Neural crest cell (in vitro differentiated cells): Measurements from ENCODE around the gene KIF2B. TPM values are rescaled to one million over a fixed set of nuclear protein-coding genes. Genes with fewer than 3 reads are reported as not detected.
"Not testable (repeated sequence)": the region's sequence is repeated elsewhere in the genome, so short reads cannot be mapped to it uniquely, and the experiment has no call there.

ENCODE experiments used
- DNase-seq: peaks from one replicate; pipeline ENCODE4 v3.0.0; 2021; ENCODE audit warnings: low read depth, mixed read lengths, low spot score
- H3K27ac Mint-ChIP-seq: one replicate; pipeline ENCODE4 v1.8.0; 2021; ENCODE audit warnings: mild to moderate bottlenecking, mixed read lengths; ENCODE audit not compliant: unreplicated experiment
- H3K27me3 Mint-ChIP-seq: 2 replicates; pipeline ENCODE4 v1.8.0; 2021; ENCODE audit warnings: low read depth, mild to moderate bottlenecking, mixed read lengths
- H3K36me3 Mint-ChIP-seq: 2 replicates; pipeline ENCODE4 v1.8.0; 2021; ENCODE audit warnings: low read depth, mild to moderate bottlenecking, mixed read lengths
- H3K4me1 Mint-ChIP-seq: 2 replicates; pipeline ENCODE4 v1.8.0; 2021; ENCODE audit warnings: mixed read lengths
- H3K4me3 Mint-ChIP-seq: one replicate; pipeline ENCODE4 v1.8.0; 2021; ENCODE audit warnings: mild to moderate bottlenecking, mixed read lengths
- H3K9me3 Mint-ChIP-seq: 2 replicates; pipeline ENCODE4 v1.8.0; 2021; ENCODE audit warnings: mixed read lengths
- total RNA-seq: library from RNA; stranded (reverse); gene quantifications from 2 replicates; pipeline ENCODE4 v1.2.1, GENCODE V29; 2021
- TF ChIP-seq, protein P1 (sequence below): fragments of 200-600 bp; sonication (generic); conservative IDR thresholded peaks from 2 replicates; pipeline ENCODE4 v1.5.0; 2021; ENCODE audit warnings: antibody characterized with exemption, mild to moderate bottlenecking

Gene KIF2B
- total RNA-seq, 1 donor from 2014 or later, result not detected

- no peak for DNase-seq
- Mint-ChIP-seq H3K36me3 (no peaks in the 10 kb centered on the region), H3K4me3 (no peak overlapping the region), H3K27ac (no peak overlapping the region), H3K4me1 (no peaks in the 10 kb centered on the region), H3K9me3 (no peaks in the 10 kb centered on the region), H3K27me3 (no peaks in the 10 kb centered on the region)
- TF ChIP-seq, protein P1, sequence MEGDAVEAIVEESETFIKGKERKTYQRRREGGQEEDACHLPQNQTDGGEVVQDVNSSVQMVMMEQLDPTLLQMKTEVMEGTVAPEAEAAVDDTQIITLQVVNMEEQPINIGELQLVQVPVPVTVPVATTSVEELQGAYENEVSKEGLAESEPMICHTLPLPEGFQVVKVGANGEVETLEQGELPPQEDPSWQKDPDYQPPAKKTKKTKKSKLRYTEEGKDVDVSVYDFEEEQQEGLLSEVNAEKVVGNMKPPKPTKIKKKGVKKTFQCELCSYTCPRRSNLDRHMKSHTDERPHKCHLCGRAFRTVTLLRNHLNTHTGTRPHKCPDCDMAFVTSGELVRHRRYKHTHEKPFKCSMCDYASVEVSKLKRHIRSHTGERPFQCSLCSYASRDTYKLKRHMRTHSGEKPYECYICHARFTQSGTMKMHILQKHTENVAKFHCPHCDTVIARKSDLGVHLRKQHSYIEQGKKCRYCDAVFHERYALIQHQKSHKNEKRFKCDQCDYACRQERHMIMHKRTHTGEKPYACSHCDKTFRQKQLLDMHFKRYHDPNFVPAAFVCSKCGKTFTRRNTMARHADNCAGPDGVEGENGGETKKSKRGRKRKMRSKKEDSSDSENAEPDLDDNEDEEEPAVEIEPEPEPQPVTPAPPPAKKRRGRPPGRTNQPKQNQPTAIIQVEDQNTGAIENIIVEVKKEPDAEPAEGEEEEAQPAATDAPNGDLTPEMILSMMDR, result no peak
These were observed 4.5 kb upstream of the KIF2B start for GRCh38 chr17:53818271-53818670.

DNA sequence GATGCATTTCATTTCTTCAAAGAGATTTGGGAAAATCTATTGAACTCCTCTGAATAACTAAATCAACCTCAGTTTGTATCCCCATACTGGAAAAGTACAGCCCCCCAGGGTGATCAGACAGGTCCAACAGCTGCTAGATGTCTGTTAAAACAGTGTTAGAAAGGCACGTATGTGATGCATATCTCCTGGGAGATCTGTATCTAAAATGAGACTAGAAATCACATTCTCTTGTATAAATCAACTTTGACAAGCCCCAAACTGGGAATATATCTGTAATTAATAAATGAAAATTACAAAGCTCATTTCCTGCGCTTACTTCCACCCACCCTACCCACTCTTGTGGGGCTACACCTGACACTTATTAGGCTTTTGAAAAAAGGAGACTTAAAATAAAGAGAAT, 3.8 kb upstream of the KIF2B start:
- Mint-ChIP-seq H3K36me3 (no peaks in the 10 kb centered on the region), H3K4me1 (no peaks in the 10 kb centered on the region), H3K27ac (no peak overlapping the region), H3K27me3 (no peaks in the 10 kb centered on the region), H3K4me3 (no peak overlapping the region), H3K9me3 (peaks cover 2% of the 10 kb centered on the region)
- TF ChIP-seq, protein P1, result no peak
- DNase-seq, result no peak

DNA sequence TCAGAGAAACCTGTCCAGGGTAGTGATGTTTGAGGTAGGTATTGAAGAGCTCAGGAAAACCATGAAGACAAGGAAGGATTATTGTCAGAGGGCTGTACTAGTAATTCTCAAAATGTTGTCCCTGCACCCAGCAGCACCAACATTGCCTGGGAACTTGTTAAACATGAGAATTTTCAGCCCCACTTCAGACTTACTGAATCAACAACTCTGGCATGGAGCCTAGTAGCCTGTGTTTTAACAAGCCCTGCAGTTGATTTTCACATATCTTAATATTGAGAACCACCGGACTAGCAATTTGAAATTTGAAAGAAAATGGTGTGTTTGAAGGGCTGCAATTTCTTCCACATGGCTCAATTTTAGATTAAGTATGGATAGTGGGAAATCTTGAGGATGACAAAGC, 2.8 kb upstream of the KIF2B start:
- H3K9me3 Mint-ChIP-seq, result peaks cover 3% of the 10 kb centered on the region
- no peaks in the 10 kb centered on the region for H3K4me1 Mint-ChIP-seq
- H3K4me3 Mint-ChIP-seq, result no peak overlapping the region
- H3K27me3 Mint-ChIP-seq, result no peaks in the 10 kb centered on the region
- TF ChIP-seq, protein P1, result no peak
- no peak overlapping the region for H3K27ac Mint-ChIP-seq
- no peak for DNase-seq
- H3K36me3 Mint-ChIP-seq, result peaks cover 4% of the 10 kb centered on the region

DNA sequence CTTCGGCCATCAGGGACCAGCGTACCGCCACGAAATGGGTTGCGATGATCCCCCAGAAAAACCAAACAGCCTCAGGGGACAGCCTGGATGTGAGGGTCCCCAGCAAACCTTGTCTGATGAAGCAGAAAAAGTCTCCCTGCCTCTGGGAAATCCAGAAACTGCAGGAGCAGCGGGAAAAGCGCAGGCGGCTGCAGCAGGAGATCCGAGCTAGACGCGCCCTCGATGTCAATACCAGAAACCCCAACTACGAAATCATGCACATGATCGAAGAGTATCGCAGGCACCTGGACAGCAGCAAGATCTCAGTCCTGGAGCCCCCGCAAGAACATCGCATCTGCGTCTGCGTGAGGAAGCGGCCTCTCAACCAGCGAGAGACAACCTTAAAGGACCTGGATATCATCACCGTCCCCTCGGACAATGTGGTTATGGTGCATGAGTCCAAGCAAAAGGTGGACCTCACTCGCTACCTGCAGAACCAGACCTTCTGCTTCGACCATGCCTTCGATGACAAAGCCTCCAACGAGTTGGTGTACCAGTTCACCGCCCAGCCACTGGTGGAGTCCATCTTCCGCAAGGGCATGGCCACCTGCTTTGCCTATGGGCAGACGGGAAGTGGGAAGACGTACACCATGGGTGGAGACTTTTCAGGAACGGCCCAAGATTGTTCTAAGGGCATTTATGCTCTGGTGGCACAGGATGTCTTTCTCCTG, 769 bp downstream of the KIF2B start:
- H3K36me3 Mint-ChIP-seq, result peaks cover 4% of the 10 kb centered on the region
- H3K4me1 Mint-ChIP-seq, result no peaks in the 10 kb centered on the region
- TF ChIP-seq, protein P1, result no peak
- no peak overlapping the region for H3K4me3 Mint-ChIP-seq
- no peak for DNase-seq
- no peaks in the 10 kb centered on the region for H3K27me3 Mint-ChIP-seq
- no peak overlapping the region for H3K27ac Mint-ChIP-seq
- peaks cover 3% of the 10 kb centered on the region for H3K9me3 Mint-ChIP-seq

DNA sequence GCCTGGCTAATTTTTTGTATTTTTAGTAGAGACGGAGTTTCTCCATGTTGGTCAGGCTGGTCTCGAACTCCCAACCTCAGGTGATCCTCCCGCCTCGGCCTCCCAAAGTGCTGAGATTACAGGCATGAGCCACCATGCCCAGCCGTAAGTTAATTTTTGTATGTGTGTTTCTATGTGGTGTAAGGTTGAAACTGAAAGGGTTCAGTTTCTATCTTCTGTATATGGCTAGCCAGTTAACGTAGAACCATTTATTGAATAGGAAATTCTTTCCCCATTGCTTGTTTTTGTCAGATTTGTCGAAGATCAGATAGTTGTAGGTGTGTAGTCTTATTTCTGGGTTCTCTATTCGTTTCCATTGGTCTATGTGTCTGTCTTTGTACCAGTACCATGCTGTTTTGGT, 12.0 kb downstream of the KIF2B start:
- not testable (repeated sequence) for H3K9me3 Mint-ChIP-seq, H3K27ac Mint-ChIP-seq, H3K4me1 Mint-ChIP-seq, DNase-seq, H3K4me3 Mint-ChIP-seq, H3K27me3 Mint-ChIP-seq, H3K36me3 Mint-ChIP-seq

DNA sequence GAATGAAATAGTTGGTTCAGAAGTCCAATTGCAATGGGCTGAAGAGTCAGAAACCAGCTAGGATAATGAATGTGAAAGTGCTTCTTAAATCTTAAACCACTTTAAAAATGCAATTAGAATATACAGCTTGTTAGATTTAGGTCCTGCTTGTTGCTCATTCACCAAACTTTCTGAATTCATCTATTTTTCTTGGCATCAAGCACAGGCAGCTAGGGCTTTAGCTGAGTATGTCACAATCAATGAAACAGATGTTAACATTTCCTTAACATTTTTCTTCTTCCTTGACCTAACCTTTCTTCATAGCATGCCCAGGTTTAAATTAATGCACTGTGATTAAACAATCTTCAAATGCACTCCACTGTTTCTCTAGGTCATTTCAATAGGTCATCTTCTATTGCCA, 14.4 kb downstream of the KIF2B start:
- H3K27ac Mint-ChIP-seq, result no peak overlapping the region
- DNase-seq, result no peak
- no peak overlapping the region for H3K4me3 Mint-ChIP-seq
- TF ChIP-seq, protein P1, result no peak
- H3K4me1 Mint-ChIP-seq, result no peaks in the 10 kb centered on the region
- H3K27me3 Mint-ChIP-seq, result no peaks in the 10 kb centered on the region
- peaks cover 2% of the 10 kb centered on the region for H3K36me3 Mint-ChIP-seq
- peaks cover 6% of the 10 kb centered on the region for H3K9me3 Mint-ChIP-seq
